Measurements from ENCODE around the gene SP5.

SP5 gene

DNA sequence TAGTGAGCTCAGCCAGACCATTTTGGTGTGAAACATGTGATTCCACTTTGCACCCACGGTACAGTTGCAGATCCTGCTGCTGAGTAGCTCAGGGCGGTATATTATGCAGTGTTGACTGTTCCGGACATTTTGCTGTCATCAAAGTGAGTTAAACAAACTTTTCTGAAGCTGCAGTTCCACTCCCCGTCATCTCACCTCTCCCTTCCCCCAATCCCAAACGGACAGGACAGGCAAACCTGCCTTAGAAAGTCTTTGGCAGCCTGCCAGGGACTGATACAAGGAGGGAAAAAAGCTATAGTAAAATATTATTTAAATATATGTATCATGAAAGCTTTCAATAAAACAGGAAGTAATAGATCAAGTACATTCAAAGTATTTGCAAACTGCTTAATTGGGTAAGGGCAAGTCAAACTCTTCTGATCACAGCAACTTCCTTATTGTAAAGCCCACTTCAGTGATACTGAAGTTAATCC lies 35.5 kb upstream of the SP5 start:
- no peaks in the 10 kb centered on the region for H3K27me3 ChIP-seq (ENCODE audit: insufficient read depth, low read length, poor library complexity, severe bottlenecking)
- TF ChIP-seq EZH2phosphoT487 (IDR thresholded peaks at IDR 0.05; ENCODE audit: borderline replicate concordance) (no peak), CTCF (conservative IDR thresholded peaks at IDR 0.05; ENCODE audit: low read length) (no peak)
- no peaks in the 10 kb centered on the region for H3K79me2 ChIP-seq (ENCODE audit: insufficient read depth, low read length)
- H3F3A ChIP-seq (ENCODE audit: low read depth) = no peaks in the 10 kb centered on the region
- H4K20me1 ChIP-seq (ENCODE audit: insufficient read depth, low read length, poor library complexity, severe bottlenecking) = no peaks in the 10 kb centered on the region
- peaks cover 3% of the 10 kb centered on the region for H3K4me1 ChIP-seq (ENCODE audit: insufficient read depth, low read length, poor library complexity, severe bottlenecking)
- H3K9me3 ChIP-seq (ENCODE audit: insufficient read depth, low read depth, low read length) = no peaks in the 10 kb centered on the region
- H3K36me3 ChIP-seq (ENCODE audit: insufficient read depth, low read length) = no peaks in the 10 kb centered on the region
- no peaks in the 10 kb centered on the region for H3K9me2 ChIP-seq (replicated peaks; ENCODE audit: low read depth, low read length)
- H3K9ac ChIP-seq (ENCODE audit: low read depth, low read length, poor library complexity, severe bottlenecking) = no peak overlapping the region
- H3K4me2 ChIP-seq (ENCODE audit: low read depth, low read length, poor library complexity, severe bottlenecking) = no peak overlapping the region
- 0 out of 2 replicates have a peak overlapping the region, but pooled peaks have one; percentile 13 for H2AFZ ChIP-seq (ENCODE audit: low read length)
- no peak overlapping the region for H3K4me3 ChIP-seq (ENCODE audit: low read length, poor library complexity, severe bottlenecking)

DNA sequence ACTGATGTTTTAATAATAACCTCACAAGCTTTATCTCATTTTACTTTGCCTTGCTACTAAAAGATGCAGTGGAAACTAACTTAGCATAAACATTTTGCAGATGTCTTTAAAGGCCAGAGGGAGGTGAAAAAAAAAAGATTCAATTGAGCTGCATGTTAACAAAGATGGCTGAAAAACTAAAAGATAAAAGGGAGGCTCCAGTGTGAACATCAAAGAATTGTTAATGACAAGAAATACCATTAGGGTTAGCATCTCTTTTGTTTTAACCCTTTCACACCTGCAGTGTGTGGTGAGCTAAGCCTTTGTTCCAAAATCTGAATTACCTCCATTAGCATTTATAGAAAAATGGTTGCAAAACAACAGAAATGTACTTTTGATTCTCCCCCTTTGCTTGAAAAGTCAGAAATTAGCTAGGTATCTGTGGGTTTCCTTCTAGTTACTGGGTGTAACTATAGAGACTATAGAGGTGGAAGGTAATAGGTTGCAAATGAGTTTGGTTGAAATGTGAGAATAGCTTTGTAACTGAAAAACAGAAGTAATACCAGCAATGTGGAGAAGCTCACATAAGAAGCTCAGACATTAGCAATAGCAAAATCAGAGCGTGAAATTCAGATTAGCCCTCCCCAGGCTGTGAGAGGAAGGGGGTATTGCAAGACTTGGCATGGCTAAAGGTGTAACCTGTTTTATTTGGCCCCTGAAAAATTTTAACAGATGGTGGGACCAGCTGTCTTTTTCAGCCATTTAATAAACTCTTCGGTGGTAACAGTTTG lies 34.8 kb upstream of the SP5 start:
- Histone ChIP-seq H3K9ac (ENCODE audit: low read depth, low read length, poor library complexity, severe bottlenecking) (no peak overlapping the region), H2AFZ (ENCODE audit: low read length) (peak overlapping the region; percentile 13; the same call in 1 of the 2 replicates)

GRCh38 chr2:170681311-170681710 lies 33.8 kb upstream of the SP5 start:
- Histone ChIP-seq H3K4me2 (ENCODE audit: low read depth, low read length, poor library complexity, severe bottlenecking) (no peak overlapping the region), H4K20me1 (ENCODE audit: insufficient read depth, low read length, poor library complexity, severe bottlenecking) (no peaks in the 10 kb centered on the region), H3K79me2 (ENCODE audit: insufficient read depth, low read length) (no peaks in the 10 kb centered on the region), H3F3A (ENCODE audit: low read depth) (no peaks in the 10 kb centered on the region), H3K27me3 (ENCODE audit: insufficient read depth, low read length, poor library complexity, severe bottlenecking) (no peaks in the 10 kb centered on the region), H3K9me3 (ENCODE audit: insufficient read depth, low read depth, low read length) (no peaks in the 10 kb centered on the region), H3K36me3 (ENCODE audit: insufficient read depth, low read length) (no peaks in the 10 kb centered on the region), H2AFZ (ENCODE audit: low read length) (no peak overlapping the region), H3K4me3 (ENCODE audit: low read length, poor library complexity, severe bottlenecking) (no peak overlapping the region), H3K9ac (ENCODE audit: low read depth, low read length, poor library complexity, severe bottlenecking) (no peak overlapping the region), H3K9me2 (replicated peaks; ENCODE audit: low read depth, low read length) (no peaks in the 10 kb centered on the region), H3K4me1 (ENCODE audit: insufficient read depth, low read length, poor library complexity, severe bottlenecking) (peaks cover 3% of the 10 kb centered on the region)
- TF ChIP-seq EZH2phosphoT487 (IDR thresholded peaks at IDR 0.05; ENCODE audit: borderline replicate concordance) (no peak), CTCF (conservative IDR thresholded peaks at IDR 0.05; ENCODE audit: low read length) (no peak)

More for the DNA sequence above, 34.8 kb upstream of the SP5 start:
- Histone ChIP-seq H4K20me1 (ENCODE audit: insufficient read depth, low read length, poor library complexity, severe bottlenecking) (no peaks in the 10 kb centered on the region), H3K36me3 (ENCODE audit: insufficient read depth, low read length) (no peaks in the 10 kb centered on the region), H3K4me3 (ENCODE audit: low read length, poor library complexity, severe bottlenecking) (no peak overlapping the region), H3K4me1 (ENCODE audit: insufficient read depth, low read length, poor library complexity, severe bottlenecking) (peaks cover 3% of the 10 kb centered on the region), H3K79me2 (ENCODE audit: insufficient read depth, low read length) (no peaks in the 10 kb centered on the region), H3K27me3 (ENCODE audit: insufficient read depth, low read length, poor library complexity, severe bottlenecking) (no peaks in the 10 kb centered on the region), H3K4me2 (ENCODE audit: low read depth, low read length, poor library complexity, severe bottlenecking) (no peak overlapping the region), H3K9me2 (replicated peaks; ENCODE audit: low read depth, low read length) (no peaks in the 10 kb centered on the region), H3K9me3 (ENCODE audit: insufficient read depth, low read depth, low read length) (no peaks in the 10 kb centered on the region), H3F3A (ENCODE audit: low read depth) (no peaks in the 10 kb centered on the region)
- TF ChIP-seq CTCF (conservative IDR thresholded peaks at IDR 0.05; ENCODE audit: low read length) (no peak), EZH2phosphoT487 (IDR thresholded peaks at IDR 0.05; ENCODE audit: borderline replicate concordance) (no peak)

All from Loucy (cell line).